ENCODE results near the gene ARSI. TPM values are rescaled to one million over a fixed set of nuclear protein-coding genes. Genes with fewer than 3 reads are reported as not detected.

The ARSI gene
- total RNA-seq, 1 donor from 2014 or later, result 3.5 TPM

DNA sequence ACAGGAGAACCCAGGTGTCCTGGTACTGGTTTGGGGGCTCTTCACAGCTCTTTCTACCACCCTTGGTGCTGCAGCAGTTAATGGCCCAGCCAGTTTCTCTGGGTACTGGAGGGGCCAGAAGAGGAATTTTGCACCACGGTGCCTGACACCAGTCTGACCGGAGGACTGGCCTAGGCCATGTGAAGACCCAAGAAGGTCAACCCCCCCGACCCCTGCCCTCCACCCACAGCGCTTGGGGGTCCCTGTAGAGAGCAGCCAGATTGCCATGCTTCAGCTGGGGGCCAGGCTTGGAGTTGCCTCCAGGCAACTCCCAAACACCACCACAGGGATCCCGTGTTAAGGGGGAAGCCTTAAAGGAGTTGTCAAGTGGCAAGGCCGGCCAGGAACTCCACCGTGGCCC is 6.2 kb downstream of the ARSI start:
- no peak overlapping the region for H3K27ac ChIP-seq
- no peak for DNase-seq
- intact Hi-C loops (cut with DNase I), result no loop called here

DNA sequence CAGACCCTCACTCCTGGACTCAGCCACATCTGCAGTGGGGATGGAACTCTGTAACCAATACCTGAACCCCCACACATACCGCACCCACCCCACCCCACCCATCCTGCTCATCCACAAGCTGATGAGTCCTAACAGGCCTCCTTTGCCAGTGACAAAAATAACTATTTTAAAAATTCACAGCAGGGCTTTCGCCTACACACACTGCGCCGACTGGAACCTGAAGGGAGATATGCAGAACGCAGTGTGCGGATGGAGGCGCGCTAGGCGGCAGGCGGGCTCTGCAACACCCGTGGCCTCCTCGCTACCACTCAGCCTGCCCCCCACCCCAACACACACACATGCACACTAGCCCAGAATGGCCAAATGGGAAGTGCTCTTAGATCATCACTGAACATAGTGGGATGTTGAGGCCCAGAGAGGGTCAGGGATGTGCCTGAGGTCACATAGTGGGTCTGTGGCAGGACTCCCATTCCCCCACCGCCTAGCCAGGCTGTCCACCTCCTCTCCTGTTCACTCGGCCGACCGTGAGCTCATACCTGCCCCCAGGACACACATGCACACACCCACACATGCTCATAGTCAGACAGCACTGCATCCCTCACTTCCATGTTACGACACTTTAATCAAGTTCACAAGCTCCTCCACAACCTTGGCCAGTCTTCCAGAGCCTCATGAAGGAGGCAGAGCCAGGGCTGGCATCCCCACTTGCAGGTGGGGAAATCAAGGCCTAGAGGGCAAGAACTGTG is 6.8 kb downstream of the ARSI start:
- no peaks in the 10 kb centered on the region for H3K4me1 ChIP-seq

More for the DNA sequence above, 6.2 kb downstream of the ARSI start:
- Histone ChIP-seq H3K27me3 (ENCODE audit: low read depth) (peaks cover 8% of the 10 kb centered on the region), H3K4me1 (no peaks in the 10 kb centered on the region), H3K36me3 (no peaks in the 10 kb centered on the region), H3K4me3 (no peak overlapping the region), H3K9me3 (no peaks in the 10 kb centered on the region)
- no peak for TF ChIP-seq CTCF (IDR thresholded peaks at IDR 0.05)
- no peak for ATAC-seq

DNA sequence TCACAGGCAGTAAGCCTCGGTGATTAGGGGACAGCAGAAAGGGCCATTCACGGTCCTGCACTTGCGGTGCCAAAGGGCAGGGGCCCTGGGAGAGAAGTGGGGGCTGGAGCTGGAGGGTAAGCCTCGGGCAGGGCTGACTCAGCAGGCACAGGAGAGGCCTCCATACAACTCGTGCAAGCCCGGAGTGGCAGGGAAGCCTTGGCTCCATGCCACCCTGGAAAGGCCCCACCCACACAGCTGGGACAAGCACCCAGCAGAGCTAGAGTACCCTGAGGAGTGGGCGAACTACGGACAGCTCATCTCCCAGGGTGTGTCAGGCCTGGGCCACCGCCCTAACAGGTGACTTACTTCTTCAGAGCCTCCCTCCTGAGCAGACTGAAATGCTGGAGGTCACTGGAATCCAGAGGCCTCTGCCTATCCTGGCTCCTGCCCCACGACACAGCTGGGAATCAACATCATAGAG is 7.5 kb downstream of the ARSI start:
- H3K4me1 ChIP-seq, result no peaks in the 10 kb centered on the region
- TF ChIP-seq CTCF (IDR thresholded peaks at IDR 0.05), result no peak
- no peaks in the 10 kb centered on the region for H3K9me3 ChIP-seq
- no peaks in the 10 kb centered on the region for H3K36me3 ChIP-seq
- intact Hi-C loops (cut with DNase I), result no loop called here
- DNase-seq, result peak; percentile 50
- H3K4me3 ChIP-seq, result no peak overlapping the region
- ATAC-seq, result peak; percentile 35 to 37
- peaks cover 8% of the 10 kb centered on the region for H3K27me3 ChIP-seq (ENCODE audit: low read depth)
- no peak overlapping the region for H3K27ac ChIP-seq

More for the DNA sequence above, 6.8 kb downstream of the ARSI start:
- ATAC-seq (no peak), DNase-seq (no peak)
- no peak for TF ChIP-seq CTCF (IDR thresholded peaks at IDR 0.05)
- no peak overlapping the region for H3K27ac ChIP-seq
- H3K9me3 ChIP-seq, result no peaks in the 10 kb centered on the region
- H3K4me3 ChIP-seq, result no peak overlapping the region
- H3K27me3 ChIP-seq (ENCODE audit: low read depth), result peaks cover 8% of the 10 kb centered on the region
- no peaks in the 10 kb centered on the region for H3K36me3 ChIP-seq
- intact Hi-C loops (cut with DNase I), result no loop called here

DNA sequence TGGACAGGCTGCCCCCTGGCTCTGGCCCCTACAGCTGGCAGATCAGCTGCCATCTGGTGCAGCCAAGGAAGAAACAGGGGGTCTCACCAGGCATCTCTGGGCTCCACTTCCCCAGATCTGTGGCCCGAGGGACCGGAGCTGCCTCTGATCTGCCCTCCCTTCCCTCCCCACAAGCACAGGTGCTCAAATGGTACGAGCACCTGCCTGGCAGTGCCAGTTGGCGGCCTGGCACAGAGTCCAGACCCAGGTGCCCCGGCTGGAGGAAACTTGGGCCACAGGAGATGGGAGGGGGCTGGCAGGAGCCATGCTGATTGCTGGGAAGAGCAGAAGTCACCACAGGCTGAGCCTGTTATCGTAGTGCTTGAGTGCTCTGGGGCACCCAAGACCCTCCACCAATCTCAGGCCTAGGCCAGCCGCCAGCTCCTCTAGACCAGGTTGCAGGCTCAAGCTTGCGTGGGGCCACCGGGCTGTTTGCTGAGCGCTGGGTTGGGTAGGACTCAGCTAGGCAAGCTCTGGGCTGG is 8.1 kb downstream of the ARSI start:
- Histone ChIP-seq H3K27me3 (ENCODE audit: low read depth) (peaks cover 8% of the 10 kb centered on the region), H3K9me3 (no peaks in the 10 kb centered on the region), H3K27ac (no peak overlapping the region), H3K4me3 (no peak overlapping the region), H3K36me3 (no peaks in the 10 kb centered on the region), H3K4me1 (no peaks in the 10 kb centered on the region)
- intact Hi-C loops (cut with DNase I), result no loop called here
- no peak for TF ChIP-seq CTCF (IDR thresholded peaks at IDR 0.05)
- DNase-seq (no peak), ATAC-seq (no peak)

DNA sequence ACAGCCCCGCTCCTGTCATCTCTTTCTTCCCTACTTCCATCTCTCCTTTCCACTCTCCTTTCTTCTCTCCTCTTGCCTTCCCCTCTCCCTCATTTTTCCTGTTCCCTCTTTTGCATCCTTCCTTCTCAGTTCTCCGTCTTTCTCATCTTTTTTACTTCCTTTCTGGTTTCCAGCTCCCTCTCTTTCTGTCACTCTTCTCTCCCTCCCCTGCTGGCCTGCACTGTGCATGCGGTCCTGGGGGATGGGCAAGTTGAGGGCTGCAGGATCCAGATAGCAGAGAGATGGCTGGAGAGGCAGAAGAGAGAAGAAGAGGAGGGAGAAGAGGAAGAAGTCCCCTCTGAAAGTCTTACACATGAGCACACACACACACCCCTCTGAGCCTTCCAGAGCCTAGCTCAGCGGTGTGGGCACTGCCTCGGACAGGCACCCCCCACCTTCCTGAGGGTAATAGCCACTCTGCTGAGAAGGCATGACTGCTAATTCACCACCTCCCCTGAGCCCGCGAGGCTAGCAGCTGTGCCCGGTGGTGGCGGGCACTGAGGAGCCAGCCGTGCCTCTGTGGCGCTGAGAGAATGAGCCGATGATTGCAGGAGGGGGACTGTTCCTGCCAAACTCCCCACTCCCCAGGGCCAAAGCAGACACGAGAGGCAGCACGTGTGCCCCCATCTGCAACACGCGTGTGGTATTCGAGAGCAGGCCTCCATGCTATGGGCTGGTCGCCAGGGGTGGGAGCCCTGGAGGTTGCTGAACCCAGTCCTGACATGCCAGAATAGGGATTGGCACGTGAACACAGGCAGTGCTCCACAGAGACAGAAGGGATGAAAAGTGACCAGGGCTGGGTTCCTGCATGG is 9.4 kb downstream of the ARSI start:
- Histone ChIP-seq H3K9me3 (no peaks in the 10 kb centered on the region), H3K4me3 (no peak overlapping the region), H3K4me1 (no peaks in the 10 kb centered on the region), H3K27ac (no peak overlapping the region), H3K36me3 (no peaks in the 10 kb centered on the region), H3K27me3 (ENCODE audit: low read depth) (peaks cover 8% of the 10 kb centered on the region)
- ATAC-seq (no peak), DNase-seq (no peak)
- no peak for TF ChIP-seq CTCF (IDR thresholded peaks at IDR 0.05)
- intact Hi-C loops (cut with DNase I), result no loop called here
